Type B pancreatic cell (in vitro differentiated cells): ENCODE measurements around the gene RER1. TPM values are rescaled to one million over a fixed set of nuclear protein-coding genes. Genes with fewer than 3 reads are reported as not detected.

ENCODE experiments used
- DNase-seq: peaks from one replicate; pipeline ENCODE4 v3.0.0; 2021; ENCODE audit warnings: mixed read lengths; ENCODE audit not compliant: unreplicated experiment; ENCODE audit errors: extremely low spot score
- H3K27ac Mint-ChIP-seq: 2 replicates; pipeline ENCODE4 v1.8.0; 2021; ENCODE audit warnings: mild to moderate bottlenecking, mixed read lengths
- H3K27me3 Mint-ChIP-seq: 2 replicates; pipeline ENCODE4 v1.8.0; 2021; ENCODE audit warnings: mixed read lengths
- H3K36me3 Mint-ChIP-seq: 2 replicates; pipeline ENCODE4 v1.8.0; 2021; ENCODE audit warnings: mixed read lengths
- H3K4me1 Mint-ChIP-seq: one replicate; pipeline ENCODE4 v1.8.0; 2021; ENCODE audit warnings: mixed read lengths; ENCODE audit not compliant: unreplicated experiment
- H3K4me3 Mint-ChIP-seq: 2 replicates; pipeline ENCODE4 v1.8.0; 2021; ENCODE audit warnings: mild to moderate bottlenecking, mixed read lengths
- H3K9me3 Mint-ChIP-seq: 2 replicates; pipeline ENCODE4 v1.8.0; 2021; ENCODE audit warnings: mixed read lengths
- total RNA-seq: library from RNA; stranded (reverse); gene quantifications from 2 replicates; pipeline ENCODE4 v1.2.1, GENCODE V29; 2021; ENCODE audit warnings: low replicate concordance
- TF ChIP-seq, protein P1 (sequence below): fragments of 200-600 bp; sonication (generic); conservative IDR thresholded peaks from 2 replicates; pipeline ENCODE4 v1.5.0; 2021; ENCODE audit warnings: antibody characterized with exemption, mild to moderate bottlenecking

Gene RER1
- total RNA-seq, 1 donor from 2014 or later = 126 TPM

DNA sequence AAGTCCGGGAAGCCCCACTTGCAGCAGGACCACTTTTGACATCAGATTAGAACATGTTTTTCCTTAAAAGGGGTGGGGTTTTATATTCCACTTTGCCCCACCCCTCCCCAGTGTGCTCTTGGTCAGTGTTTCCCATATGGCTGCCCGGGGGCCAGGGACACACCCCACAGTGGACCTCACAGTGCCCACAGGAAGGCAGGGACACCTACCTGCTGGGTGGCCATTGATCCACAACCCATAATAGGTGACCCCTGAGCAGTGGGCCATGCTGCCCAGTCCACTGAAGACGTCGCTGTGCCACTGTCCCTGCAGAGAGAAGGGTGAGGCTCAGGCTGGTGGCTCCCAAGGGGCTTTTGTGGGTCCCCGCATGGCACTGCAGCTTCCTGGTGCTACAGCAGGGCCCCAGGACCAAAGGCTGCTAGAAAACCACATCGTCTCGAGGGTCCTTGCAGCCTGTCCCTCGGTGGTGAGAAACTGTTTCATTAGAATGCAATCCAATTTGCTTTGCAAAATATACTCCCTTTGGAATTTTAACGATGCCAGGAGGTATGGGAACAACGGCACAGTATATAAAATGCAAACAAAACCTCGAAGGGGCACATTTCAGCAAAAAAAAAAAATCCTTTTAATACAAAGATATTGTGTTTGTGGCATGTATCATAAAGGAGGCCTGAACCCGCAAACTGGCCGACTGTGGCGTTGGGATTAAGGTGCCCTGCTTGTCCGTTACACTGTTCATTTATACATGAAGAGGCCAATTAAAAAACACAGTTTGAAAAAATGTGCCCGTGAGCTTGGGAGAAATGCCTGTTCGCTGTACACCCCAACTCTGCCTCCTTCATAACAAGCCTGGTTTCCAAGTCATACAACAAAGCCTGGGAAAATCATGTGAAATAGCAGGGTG, 17.1 kb upstream of the RER1 start:
- H3K27me3 Mint-ChIP-seq = no peaks in the 10 kb centered on the region
- H3K9me3 Mint-ChIP-seq = no peaks in the 10 kb centered on the region
- no peaks in the 10 kb centered on the region for H3K4me1 Mint-ChIP-seq
- H3K4me3 Mint-ChIP-seq = no peak overlapping the region
- peaks cover 8% of the 10 kb centered on the region for H3K36me3 Mint-ChIP-seq
- H3K27ac Mint-ChIP-seq = no peak overlapping the region
- TF ChIP-seq, protein P1, sequence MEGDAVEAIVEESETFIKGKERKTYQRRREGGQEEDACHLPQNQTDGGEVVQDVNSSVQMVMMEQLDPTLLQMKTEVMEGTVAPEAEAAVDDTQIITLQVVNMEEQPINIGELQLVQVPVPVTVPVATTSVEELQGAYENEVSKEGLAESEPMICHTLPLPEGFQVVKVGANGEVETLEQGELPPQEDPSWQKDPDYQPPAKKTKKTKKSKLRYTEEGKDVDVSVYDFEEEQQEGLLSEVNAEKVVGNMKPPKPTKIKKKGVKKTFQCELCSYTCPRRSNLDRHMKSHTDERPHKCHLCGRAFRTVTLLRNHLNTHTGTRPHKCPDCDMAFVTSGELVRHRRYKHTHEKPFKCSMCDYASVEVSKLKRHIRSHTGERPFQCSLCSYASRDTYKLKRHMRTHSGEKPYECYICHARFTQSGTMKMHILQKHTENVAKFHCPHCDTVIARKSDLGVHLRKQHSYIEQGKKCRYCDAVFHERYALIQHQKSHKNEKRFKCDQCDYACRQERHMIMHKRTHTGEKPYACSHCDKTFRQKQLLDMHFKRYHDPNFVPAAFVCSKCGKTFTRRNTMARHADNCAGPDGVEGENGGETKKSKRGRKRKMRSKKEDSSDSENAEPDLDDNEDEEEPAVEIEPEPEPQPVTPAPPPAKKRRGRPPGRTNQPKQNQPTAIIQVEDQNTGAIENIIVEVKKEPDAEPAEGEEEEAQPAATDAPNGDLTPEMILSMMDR = no peak
- DNase-seq = no peak

DNA sequence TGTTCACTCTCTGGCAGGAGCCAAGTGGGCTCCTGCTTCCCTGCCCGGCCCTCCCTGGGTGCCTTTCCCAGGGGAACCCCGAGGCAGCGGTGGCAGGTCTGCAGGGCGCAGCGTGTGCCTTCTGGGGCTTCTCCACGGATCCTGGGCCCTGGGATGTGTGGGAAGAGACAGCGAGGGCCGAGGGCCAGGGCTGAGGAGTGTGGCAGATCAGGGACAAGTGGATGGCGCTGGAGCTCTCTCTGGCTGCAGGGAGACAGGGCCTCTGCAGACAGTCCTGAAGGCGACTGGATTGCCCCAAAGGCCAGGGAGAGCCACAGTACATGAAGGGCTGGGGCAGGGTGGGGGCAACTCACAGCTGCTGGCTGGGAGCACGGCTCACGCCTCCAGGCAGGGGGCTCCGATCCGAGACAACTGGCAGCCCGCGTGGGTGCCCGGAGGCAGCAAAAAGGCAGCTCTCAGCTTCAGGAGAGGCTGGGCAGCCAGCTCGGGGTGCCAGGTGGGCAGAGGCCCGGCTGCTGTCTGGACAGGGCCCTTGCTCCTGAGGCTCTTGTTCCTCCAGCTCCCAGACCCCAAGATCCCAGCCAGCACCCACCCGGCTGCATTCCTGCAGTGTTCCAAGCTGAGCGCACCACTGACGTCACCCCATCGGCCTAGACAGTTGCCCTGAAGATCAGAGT, 16.3 kb upstream of the RER1 start:
- no peak overlapping the region for H3K4me3 Mint-ChIP-seq
- DNase-seq = no peak
- H3K27ac Mint-ChIP-seq = no peak overlapping the region
- no peaks in the 10 kb centered on the region for H3K27me3 Mint-ChIP-seq
- H3K4me1 Mint-ChIP-seq = no peaks in the 10 kb centered on the region
- H3K36me3 Mint-ChIP-seq = peaks cover under 1% of the 10 kb centered on the region
- TF ChIP-seq, protein P1 = no peak
- no peaks in the 10 kb centered on the region for H3K9me3 Mint-ChIP-seq

DNA sequence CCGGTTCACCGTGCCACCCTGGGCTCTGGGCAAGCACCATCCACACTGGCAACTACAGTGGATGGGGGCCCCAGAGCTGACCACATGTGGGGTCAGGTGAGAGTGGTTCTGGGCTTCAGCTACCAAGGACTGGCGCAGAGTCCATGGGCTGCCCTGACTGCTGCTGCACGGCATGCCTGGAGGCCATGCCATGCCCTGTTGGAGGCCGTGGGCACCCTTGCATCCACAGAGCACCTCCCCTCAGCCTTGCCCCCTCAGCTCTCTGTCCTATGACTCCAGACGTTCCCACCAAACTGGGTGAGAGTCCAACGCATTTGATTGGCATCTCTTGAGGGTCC, 15.7 kb upstream of the RER1 start:
- Mint-ChIP-seq H3K4me1 (no peaks in the 10 kb centered on the region), H3K9me3 (no peaks in the 10 kb centered on the region), H3K36me3 (no peaks in the 10 kb centered on the region), H3K27ac (no peak overlapping the region), H3K4me3 (no peak overlapping the region), H3K27me3 (no peaks in the 10 kb centered on the region)
- TF ChIP-seq, protein P1 = no peak
- no peak for DNase-seq

DNA sequence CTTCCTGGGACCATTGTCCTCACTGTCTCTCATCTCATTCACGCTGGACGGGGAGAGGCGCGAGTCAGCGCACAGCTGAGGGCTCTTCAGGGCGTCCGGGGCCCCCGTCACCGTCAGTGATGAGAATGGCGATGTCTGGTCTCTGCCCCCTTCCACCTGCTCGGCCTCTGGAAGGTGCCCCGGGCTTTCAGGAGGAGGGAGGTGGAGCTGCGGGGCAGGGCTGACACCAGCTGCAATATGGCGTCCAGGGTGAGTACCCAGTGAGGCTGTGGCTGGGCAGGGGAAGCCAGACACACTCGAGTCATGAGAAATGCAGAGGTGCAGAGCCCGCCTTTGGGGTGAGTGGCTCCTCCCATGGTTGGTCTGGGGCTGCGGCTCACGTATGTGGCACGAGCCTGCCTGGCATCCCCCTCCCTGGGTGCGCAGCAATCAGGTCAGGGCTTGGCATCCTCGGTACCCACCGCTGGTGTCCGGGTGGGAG, 15.3 kb upstream of the RER1 start:
- no peaks in the 10 kb centered on the region for H3K36me3 Mint-ChIP-seq
- H3K4me3 Mint-ChIP-seq = no peak overlapping the region
- no peaks in the 10 kb centered on the region for H3K27me3 Mint-ChIP-seq
- no peak for DNase-seq
- H3K27ac Mint-ChIP-seq = no peak overlapping the region
- no peaks in the 10 kb centered on the region for H3K9me3 Mint-ChIP-seq
- TF ChIP-seq, protein P1 = no peak
- no peaks in the 10 kb centered on the region for H3K4me1 Mint-ChIP-seq

DNA sequence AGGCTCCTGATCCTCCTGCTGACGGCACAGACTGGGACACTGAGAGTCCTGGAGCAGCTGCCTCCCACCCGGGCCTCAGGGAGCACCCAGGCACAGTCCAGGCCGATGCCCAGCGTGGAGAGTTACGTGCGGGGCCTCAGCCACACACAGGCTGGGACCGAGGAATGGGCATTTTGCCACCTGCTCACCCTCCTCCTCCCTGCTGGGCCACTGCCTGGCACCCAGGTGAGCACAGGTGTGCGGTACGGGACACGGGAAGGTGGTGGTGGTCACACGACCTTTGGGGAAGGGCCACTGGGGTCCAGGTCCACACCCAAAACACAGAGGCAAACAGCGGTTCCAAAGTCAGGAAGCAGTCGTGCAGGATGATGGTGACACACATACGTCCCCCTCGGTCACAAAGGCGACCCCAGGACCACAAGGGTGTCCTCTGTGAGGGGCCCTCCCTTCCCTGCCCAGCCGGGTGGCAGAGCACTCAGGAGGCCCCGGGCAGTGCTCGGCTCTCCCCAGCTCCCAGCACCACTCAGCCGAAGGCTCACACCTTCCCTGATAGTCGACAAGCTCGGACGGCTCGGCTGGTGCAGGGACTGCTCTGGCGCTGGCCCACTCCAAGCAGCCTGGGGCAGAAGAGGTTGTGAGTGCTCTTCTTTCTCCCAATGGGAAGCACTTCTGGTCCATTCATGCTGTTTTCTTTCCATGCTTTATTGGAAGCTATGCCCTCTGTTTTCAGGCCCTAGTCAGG, 14.5 kb upstream of the RER1 start:
- H3K36me3 Mint-ChIP-seq = no peaks in the 10 kb centered on the region
- H3K4me3 Mint-ChIP-seq = no peak overlapping the region
- H3K9me3 Mint-ChIP-seq = no peaks in the 10 kb centered on the region
- DNase-seq = no peak
- TF ChIP-seq, protein P1 = no peak
- H3K27me3 Mint-ChIP-seq = no peaks in the 10 kb centered on the region
- H3K4me1 Mint-ChIP-seq = no peaks in the 10 kb centered on the region
- no peak overlapping the region for H3K27ac Mint-ChIP-seq
